HTR-8/SVneo (cell line): ENCODE measurements around the gene SNX2.

Experiments
- DNase-seq: peaks from one replicate; pipeline ENCODE4 v3.0.0; 2011; ENCODE audit warnings: low spot score, mixed read lengths; ENCODE audit not compliant: insufficient read length
- FAIRE-seq: peaks from 2 replicates; lab custom pipeline; 2011; peaks lifted over from hg19 to GRCh38; lab: Jason Lieb, UNC

Gene SNX2

DNA sequence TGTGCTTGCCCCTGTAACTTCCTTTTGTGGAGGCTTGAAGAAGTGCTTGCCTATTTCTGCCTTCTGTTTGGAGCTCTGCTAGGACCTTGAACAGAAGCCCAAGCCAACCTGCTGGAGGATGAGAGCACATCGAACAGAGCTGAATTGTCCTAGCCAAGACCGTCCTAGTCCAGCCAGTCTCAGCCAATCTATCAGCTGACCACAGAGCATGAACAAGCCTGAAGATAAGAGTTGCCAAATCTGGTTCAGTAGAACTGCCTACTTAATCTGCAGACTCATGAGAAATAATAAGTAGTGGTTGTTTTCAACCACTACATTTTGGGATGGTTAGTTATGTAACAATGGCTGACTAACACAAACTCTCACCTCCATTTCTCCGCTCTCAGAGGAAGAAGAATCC lies 4.4 kb upstream of the SNX2 start:
- FAIRE-seq (no peak), DNase-seq (no peak)

GRCh38 chr5:122772446-122772845 lies 2.4 kb upstream of the SNX2 start:
- FAIRE-seq = no peak
- DNase-seq = no peak

DNA sequence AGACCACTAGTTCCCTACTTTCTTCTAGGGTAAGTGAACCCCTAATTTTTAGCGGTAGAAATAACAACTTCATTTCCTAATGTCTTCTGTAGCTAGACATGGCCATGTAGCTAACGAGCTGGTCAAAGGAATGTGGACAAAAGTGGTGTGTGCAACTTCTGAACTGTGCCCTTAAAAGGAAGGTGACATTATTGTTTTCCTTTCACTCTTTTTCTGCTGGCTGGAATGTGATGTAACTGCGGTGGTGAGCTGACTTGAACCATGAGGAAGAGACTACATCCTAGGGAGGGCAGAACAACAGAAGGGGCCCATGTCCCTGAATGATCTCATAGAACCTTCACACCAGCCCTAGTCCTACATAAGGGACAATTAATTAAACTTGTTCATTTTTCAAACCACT lies 1.3 kb upstream of the SNX2 start:
- FAIRE-seq (no peak), DNase-seq (no peak)

- FAIRE-seq (no peak), DNase-seq (no peak)
These were observed 390 bp upstream of the SNX2 start for GRCh38 chr5:122774519-122774860.

- FAIRE-seq = no peak
- no peak for DNase-seq
These were observed 966 bp downstream of the SNX2 start for GRCh38 chr5:122775550-122776542.

GRCh38 chr5:122778157-122778556 lies 3.3 kb downstream of the SNX2 start:
- FAIRE-seq = no peak
- DNase-seq = no peak

- DNase-seq (no peak), FAIRE-seq (no peak)
These were observed 4.6 kb downstream of the SNX2 start for GRCh38 chr5:122779451-122779850.

DNA sequence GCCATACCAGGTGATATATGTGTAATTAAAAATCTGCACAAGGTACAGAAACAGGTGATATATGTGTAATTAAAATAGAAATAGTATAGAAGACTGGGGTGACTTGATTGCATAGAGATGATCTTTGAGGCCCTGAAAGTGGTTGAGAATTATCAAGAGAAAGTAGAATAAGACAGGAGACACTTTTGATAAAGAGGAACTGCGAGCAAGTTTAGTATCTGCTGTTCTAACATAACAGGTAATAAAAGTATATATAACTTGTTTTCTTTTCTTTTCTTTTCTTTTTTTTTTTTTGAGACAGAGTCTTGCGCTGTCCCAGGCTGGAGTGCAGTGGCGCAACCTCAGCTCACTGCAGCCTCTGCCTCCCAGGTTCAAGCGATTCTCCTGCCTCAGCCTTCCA lies 5.4 kb downstream of the SNX2 start:
- no peak for FAIRE-seq
- no peak for DNase-seq

- FAIRE-seq (no peak), DNase-seq (no peak)
These were observed 6.6 kb downstream of the SNX2 start for GRCh38 chr5:122781465-122781864.

DNA sequence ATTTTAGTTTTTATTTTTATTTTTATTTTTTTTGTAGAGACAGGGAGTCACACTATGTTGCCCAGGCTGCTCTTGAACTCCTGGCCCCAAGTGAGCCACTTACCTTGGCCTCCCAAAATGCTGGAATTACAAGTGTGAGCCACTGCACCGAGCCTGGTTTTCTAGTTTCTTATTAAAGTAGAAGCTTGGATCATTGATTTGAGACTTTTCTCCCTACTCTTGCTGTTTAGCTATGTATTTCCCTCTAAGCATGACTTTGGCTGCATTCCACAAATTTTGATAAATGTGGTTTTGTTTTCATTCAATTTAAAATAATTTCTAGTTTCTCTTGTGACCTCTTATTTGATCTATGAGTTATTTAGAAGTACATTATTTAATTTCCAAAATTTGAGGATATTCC lies 10.4 kb downstream of the SNX2 start:
- no peak for DNase-seq
- FAIRE-seq = no peak

- no peak for DNase-seq
- no peak for FAIRE-seq
These were observed 13.5 kb downstream of the SNX2 start for GRCh38 chr5:122788371-122788770.

- no peak for FAIRE-seq
- no peak for DNase-seq
These were observed 14.1 kb downstream of the SNX2 start for GRCh38 chr5:122788996-122789395.

- FAIRE-seq (no peak), DNase-seq (no peak)
These were observed 14.7 kb downstream of the SNX2 start for GRCh38 chr5:122789461-122790171.

DNA sequence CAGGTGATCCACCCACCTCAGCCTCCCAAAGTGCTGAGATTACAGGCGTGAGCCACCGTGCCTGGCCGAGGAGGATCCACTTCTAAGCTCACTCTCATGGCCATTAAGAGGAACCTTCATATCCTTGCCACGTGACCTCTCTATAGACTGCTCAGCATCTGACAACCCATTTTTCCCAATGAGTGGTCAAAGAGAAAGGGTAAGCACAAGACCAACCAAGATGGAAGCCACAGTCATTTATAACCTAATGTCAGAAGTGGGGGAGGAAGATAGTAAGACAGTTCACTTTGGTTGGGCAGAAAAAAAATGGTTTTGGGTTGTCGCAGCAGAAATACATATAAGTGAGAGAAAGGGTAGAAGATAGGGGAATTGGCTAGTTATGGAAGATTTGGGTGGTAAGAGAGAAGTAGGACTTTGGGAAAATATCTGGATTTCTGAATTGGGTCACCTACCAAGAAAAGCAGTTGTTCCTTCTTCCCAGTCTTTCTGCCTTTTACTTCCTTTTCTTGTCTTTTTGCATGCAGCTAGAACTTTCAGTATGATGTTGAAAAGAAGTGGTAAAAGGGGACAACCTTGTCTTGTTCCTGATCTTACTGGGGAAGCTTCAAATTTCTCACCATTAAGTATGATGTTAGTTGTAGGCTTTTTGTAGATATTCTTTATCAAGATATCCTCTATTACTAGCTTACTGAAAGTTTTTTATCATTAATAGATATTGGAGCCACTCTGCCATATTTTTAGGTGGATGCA lies 15.6 kb downstream of the SNX2 start:
- no peak for DNase-seq
- FAIRE-seq = no peak

DNA sequence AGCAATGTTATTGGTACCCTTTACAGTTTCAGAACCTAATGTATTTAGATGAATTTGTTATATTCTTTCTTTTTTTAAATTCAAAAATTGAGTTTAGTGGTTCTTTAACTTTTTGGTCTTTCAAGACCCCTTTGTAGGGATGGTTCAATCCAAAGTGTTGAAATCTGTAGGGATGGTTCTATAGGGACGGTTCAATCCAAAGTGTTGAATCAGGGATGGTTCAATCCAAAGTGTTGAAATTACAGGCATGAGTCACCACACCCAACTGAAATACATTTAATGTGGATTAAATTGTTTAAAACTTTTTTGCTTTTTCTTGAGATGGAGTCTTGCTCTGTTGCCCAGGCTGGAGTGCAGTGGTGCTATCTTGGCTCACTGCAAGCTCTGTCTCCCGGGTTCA lies 30.6 kb downstream of the SNX2 start:
- DNase-seq (no peak), FAIRE-seq (no peak)

GRCh38 chr5:122810405-122810804 lies 35.5 kb downstream of the SNX2 start:
- DNase-seq (no peak), FAIRE-seq (no peak)

DNA sequence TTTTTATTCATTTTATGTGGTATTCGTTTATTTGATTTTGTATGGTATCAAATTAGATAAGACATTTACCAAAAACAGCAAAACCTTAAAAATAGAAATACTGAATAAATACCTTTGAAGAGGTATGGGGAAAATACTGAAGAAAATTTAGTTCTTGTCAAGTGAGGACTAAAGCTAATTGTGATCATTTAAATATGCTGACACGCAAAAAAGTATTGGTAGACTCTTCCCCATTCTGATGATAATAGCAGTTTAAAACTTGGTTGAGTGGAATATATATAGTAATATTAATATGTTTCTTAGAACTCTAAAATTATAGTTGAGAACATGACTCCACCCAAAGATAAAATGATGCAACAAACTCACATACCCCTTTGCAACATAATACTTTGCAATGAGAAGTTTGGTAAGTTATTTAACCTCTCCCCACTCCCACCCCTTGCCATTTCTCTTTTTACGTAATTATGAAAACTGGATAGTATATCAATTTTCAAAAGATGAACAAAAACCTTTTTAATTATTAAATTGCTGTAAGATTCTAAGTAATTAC lies 40.4 kb downstream of the SNX2 start:
- FAIRE-seq (no peak), DNase-seq (no peak)

- FAIRE-seq = no peak
- no peak for DNase-seq
These were observed 41.9 kb downstream of the SNX2 start for GRCh38 chr5:122816756-122817155.

- no peak for FAIRE-seq
- DNase-seq = no peak
These were observed 57.1 kb downstream of the SNX2 start for GRCh38 chr5:122831984-122832383.

DNA sequence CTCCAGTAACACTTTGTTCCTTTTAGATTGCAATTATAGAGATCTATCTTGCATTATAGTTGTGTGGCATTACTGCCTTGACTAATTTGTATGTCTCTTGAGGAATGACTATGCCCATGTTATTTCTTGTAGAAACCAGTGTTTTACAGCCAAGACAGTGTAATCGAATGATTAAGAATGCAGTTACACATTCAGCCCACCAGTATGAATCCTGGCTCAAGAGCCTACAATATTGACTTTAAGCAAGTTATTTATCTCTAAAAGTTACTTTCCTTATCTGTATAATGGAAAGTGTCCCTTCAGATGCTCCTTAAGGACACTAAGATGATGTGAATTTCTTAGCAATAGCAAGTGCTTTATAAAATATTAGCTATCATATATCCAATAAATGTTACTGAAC lies 60.8 kb downstream of the SNX2 start:
- FAIRE-seq (no peak), DNase-seq (no peak)

- FAIRE-seq = no peak
- DNase-seq = no peak
These were observed 62.1 kb downstream of the SNX2 start for GRCh38 chr5:122836947-122837346.
